Psoas muscle (tissue), 8 donors: Measurements from ENCODE around the gene COL25A1. TPM values are rescaled to one million over a fixed set of nuclear protein-coding genes. Genes with fewer than 3 reads are reported as not detected.
A peak's percentile ranks its signal among the peaks of the same experiment; 100 is the strongest.

ENCODE experiments used
- ATAC-seq, 4 donors: fragments of 200-7000 bp; cut with Tn5 transposase; one replicate each; pipeline ENCODE4 v1.9.1; 2020; ENCODE audit warnings: moderate library complexity in 3 of 4, mild to moderate bottlenecking in 2 of 4
- DNase-seq, 2 donors: peaks; one replicate each; pipeline ENCODE4 v3.0.0-alpha.2; 2020
- H3K27ac ChIP-seq: fragments of 200-600 bp; one replicate; pipeline ENCODE4 v1.8.0; 2022
- H3K27me3 ChIP-seq, 3 donors: fragments of 200-600 bp in 1 of 3; one replicate each; pipeline versions ENCODE4 v1.6.1 to v1.8.0; 2013 to 2022; ENCODE audit warnings: low read length in 2 of 3, mild to moderate bottlenecking in 2 of 3, moderate library complexity in 1 of 3; ENCODE audit not compliant: insufficient read depth in 3 of 3
- H3K36me3 ChIP-seq, 2 donors: fragments of 200-600 bp in 1 of 2; one replicate each; pipeline versions ENCODE4 v1.6.1 to v1.8.0; 2013 to 2022; ENCODE audit warnings: low read depth in 1 of 2, mild to moderate bottlenecking in 1 of 2, moderate library complexity in 1 of 2; ENCODE audit not compliant: insufficient read depth in 1 of 2
- H3K4me1 ChIP-seq: fragments of 200-600 bp; one replicate; pipeline ENCODE4 v1.8.0; 2022
- H3K4me3 ChIP-seq: fragments of 200-600 bp; one replicate; pipeline ENCODE4 v1.8.0; 2022; ENCODE audit warnings: mild to moderate bottlenecking
- H3K9me3 ChIP-seq: fragments of 200-600 bp; one replicate; pipeline ENCODE4 v1.8.0; 2022
- WGBS, 3 donors: extraction: QIAGEN DNeasy Blood & Tissue Kit; methylation state at CpG; one replicate each; pipeline versions ENCODE4 v1.1.6 to v1.1.7; 2013; 5-methylcytosine and 5-hydroxymethylcytosine counted together
- intact Hi-C, 2 donors: fragments of 100-400 bp; cut with DNase I; formaldehyde crosslinking; loops; one replicate each; pipeline versions ENCODE4 v1.11.0 to v1.14.2; 2022
- polyA plus RNA-seq, 3 donors: library from polyadenylated mRNA; stranded (reverse); fragments of 200-250 nt; gene quantifications; one replicate each; pipeline ENCODE4 v1.2.3, GENCODE V29; 2013
- total RNA-seq, 4 donors: library from RNA; stranded (reverse); fragmentation: NEBNext Ultra II Directional in 2 of 4; extraction: Animal tissue kit (Norgen Biotek cat#: 25700) in 2 of 4; gene quantifications; one replicate each; pipeline versions ENCODE4 v1.2.1 to v1.2.4, GENCODE V29; 2021 to 2023
- TF ChIP-seq, protein P1 (sequence below): fragments of 200-600 bp; IDR thresholded peaks from one replicate; pipeline ENCODE4 v1.8.0; 2022; ENCODE audit warnings: antibody characterized with exemption
- donor health status: healthy with polysubstance abuse.
- donor health status: DM: no; HTN: no; CAD: no; lungs with moderate emphysema.
- donor health status: Bipolar disorder and iron deficiency.
- donor health status: healthy.
- donor health status: DM: yes; HTN: yes; CAD: no.
- donor health status: DM: no; HTN: no; CAD: no.
- donor health status: DM: no; HTN: no; CAD: no.
- donor health status: DM: yes; HTN: yes; CAD: no.

Gene COL25A1
- total and polyA plus RNA-seq, 7 donors, result 0.14 to 1.5 (median 0.36) TPM

DNA sequence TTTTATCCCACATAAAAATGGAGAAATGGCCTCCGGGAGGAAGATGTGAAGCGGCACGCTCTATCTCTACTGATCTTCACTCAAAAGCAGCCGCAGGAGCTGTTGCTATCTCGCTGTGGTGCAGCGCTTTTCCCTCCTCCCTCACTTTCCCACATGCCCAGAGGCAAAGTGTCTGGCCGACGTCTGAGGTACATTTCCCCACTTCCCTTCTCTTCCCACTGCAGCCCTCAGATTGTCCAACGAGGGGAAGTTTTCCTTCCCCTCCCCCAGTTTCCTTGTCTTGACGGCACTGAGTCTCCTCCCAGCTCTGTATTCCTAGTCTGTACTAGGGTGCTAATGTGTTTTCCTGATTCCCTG, 660 bp upstream of the COL25A1 start:
- 3 to 5% (median 3%) methylated on average over 10 of the region's 10 CpGs for WGBS, 3 donors
- Histone ChIP-seq H3K4me3 (peak overlapping the region; percentile 73), H3K27ac (no peak overlapping the region), H3K36me3 (no peaks in the 10 kb centered on the region), H3K4me1 (no peaks in the 10 kb centered on the region), H3K27me3 (peaks cover 0 to 21% (median 0%) of the 10 kb centered on the region in 3 donors), H3K9me3 (no peaks in the 10 kb centered on the region)
- ATAC-seq (peak in 3 of 4 donors; percentile 22 to 52 (median 31)), DNase-seq (no peak)
- intact Hi-C loops, result loop anchor here (10.0 kb wide), 1 partner anchor 468 kb away; no protein-coding TSS in a partner anchor
- TF ChIP-seq, protein P1, sequence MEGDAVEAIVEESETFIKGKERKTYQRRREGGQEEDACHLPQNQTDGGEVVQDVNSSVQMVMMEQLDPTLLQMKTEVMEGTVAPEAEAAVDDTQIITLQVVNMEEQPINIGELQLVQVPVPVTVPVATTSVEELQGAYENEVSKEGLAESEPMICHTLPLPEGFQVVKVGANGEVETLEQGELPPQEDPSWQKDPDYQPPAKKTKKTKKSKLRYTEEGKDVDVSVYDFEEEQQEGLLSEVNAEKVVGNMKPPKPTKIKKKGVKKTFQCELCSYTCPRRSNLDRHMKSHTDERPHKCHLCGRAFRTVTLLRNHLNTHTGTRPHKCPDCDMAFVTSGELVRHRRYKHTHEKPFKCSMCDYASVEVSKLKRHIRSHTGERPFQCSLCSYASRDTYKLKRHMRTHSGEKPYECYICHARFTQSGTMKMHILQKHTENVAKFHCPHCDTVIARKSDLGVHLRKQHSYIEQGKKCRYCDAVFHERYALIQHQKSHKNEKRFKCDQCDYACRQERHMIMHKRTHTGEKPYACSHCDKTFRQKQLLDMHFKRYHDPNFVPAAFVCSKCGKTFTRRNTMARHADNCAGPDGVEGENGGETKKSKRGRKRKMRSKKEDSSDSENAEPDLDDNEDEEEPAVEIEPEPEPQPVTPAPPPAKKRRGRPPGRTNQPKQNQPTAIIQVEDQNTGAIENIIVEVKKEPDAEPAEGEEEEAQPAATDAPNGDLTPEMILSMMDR, result no peak

DNA sequence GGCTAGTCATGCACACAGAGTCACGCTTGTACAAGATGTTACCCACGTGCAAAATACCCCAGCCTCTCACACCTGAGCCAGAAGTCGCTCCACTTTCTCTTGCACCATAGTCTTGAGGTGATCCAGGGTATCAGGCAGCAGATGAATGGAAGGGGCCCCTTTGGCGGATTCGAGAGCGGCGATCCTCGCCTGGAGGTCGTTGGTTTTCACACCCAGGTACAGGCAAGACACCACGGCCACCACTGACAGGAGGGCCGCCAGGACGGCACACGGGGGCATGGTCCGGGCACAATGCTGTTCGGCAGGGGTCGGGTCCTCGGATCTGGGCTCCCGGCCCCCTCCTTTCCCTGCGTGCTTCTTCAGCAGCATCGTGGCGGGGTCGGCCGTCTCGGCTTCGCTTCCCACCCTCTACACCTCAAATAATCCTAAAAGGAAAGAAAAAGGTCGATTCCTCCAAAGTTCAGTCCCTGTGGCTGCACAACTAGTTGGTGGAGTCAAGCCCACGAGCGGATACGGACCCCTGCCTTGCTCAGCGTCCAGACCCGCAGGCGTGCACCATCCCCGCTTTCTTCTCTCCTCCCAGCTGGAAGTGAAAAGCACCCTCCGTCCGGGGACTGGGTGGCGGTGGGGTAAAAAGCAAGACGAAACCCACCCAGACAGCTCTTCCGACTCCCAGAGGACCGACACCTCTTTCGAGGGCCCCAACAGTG, 652 bp downstream of the COL25A1 start:
- WGBS, 3 donors, result 8 to 12% (median 10%) methylated on average over 37 to 40 of the region's 40 CpGs
- no peaks in the 10 kb centered on the region for H3K4me1 ChIP-seq
- H3K4me3 ChIP-seq, result peak overlapping the region; percentile 73
- peaks cover 0 to 21% (median 0%) of the 10 kb centered on the region in 3 donors for H3K27me3 ChIP-seq
- H3K36me3 ChIP-seq, result no peaks in the 10 kb centered on the region
- TF ChIP-seq, protein P1, result no peak
- ATAC-seq (peak; percentile 12 to 36 (median 18)), DNase-seq (no peak)
- intact Hi-C loops, result loop anchor here (10.0 kb wide), 1 partner anchor 467 kb away; no protein-coding TSS in a partner anchor
- no peak overlapping the region for H3K27ac ChIP-seq
- no peaks in the 10 kb centered on the region for H3K9me3 ChIP-seq

- TF ChIP-seq, protein P1, result peak; percentile 52
- peak; percentile 40 to 73 (median 56) for ATAC-seq
- no peaks in the 10 kb centered on the region for H3K9me3 ChIP-seq
- no peaks in the 10 kb centered on the region for H3K4me1 ChIP-seq
- H3K27me3 ChIP-seq, result peaks cover 0 to 21% (median 0%) of the 10 kb centered on the region in 3 donors
- WGBS, 3 donors, result 67 to 68% (median 67%) methylated on average over 3 of the region's 3 CpGs
- no peak overlapping the region for H3K4me3 ChIP-seq
- H3K36me3 ChIP-seq, result no peaks in the 10 kb centered on the region
- no peak for DNase-seq
- no peak overlapping the region for H3K27ac ChIP-seq
- intact Hi-C loops, result loop anchor here in 1 of 2 donors (10.0 kb wide), 1 partner anchor 94 kb away; no protein-coding TSS in a partner anchor
Observed at GRCh38 chr4:109298279-109299010, 4.0 kb downstream of the COL25A1 start.

DNA sequence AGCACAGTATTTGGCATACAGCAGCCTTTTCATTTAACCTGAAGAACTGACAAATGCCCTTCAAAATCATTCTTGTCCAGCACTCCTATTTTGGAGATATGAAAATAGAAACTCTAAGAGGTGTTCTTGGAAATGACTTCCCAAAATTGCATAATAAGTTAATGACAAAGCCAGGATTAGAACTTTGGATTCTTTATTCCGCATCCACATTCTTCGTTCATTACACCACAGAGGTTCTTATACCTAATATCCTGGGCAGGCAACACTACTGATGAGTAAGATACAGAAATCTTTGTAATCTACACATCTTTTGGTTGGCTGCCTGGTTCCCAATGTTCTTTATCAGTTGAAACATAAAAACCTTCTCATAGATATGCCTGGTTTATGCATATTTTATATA, 5.9 kb downstream of the COL25A1 start:
- 83 to 93% (median 86%) methylated on average over 2 of the region's 2 CpGs for WGBS, 3 donors
- no peak overlapping the region for H3K27ac ChIP-seq
- H3K9me3 ChIP-seq, result no peaks in the 10 kb centered on the region
- peaks cover 0 to 10% (median 0%) of the 10 kb centered on the region in 3 donors for H3K27me3 ChIP-seq
- no peaks in the 10 kb centered on the region for H3K36me3 ChIP-seq
- DNase-seq (no peak), ATAC-seq (peak in 1 of 4 donors; percentile 34)
- no peaks in the 10 kb centered on the region for H3K4me1 ChIP-seq
- no peak overlapping the region for H3K4me3 ChIP-seq
- intact Hi-C loops, result loop anchor here in 1 of 2 donors (10.0 kb wide), 1 partner anchor 92 kb away; no protein-coding TSS in a partner anchor
- TF ChIP-seq, protein P1, result no peak
